SK-N-SH treated with all-trans-retinoic acid at 6 μM for 48 hours (cell line): ENCODE results near the gene KCTD14.
"Not testable (repeated sequence)": the region's sequence is repeated elsewhere in the genome, so short reads cannot be mapped to it uniquely, and the experiment has no call there.

Source experiments
- ATAC-seq: fragments of 200-7000 bp; cut with Tn5 transposase; 3 replicates; pipeline ENCODE4 v1.9.1; 2020; ENCODE audit warnings: mild to moderate bottlenecking, moderate library complexity
- ARNTL ChIP-seq: fragments of 450-650 bp; formaldehyde crosslinking; IDR thresholded peaks from 2 replicates; pipeline ENCODE4 v1.5.0; 2020; ENCODE audit warnings: low read depth, mild to moderate bottlenecking, moderate library complexity, borderline replicate concordance
- CSDC2 ChIP-seq: fragments of 250-450 bp; sonication (Bioruptor Pico); IDR thresholded peaks from 2 replicates; pipeline ENCODE4 v1.5.0; 2020; ENCODE audit warnings: mild to moderate bottlenecking, moderate library complexity
- ESRRG ChIP-seq: fragments of 250-450 bp; sonication (Bioruptor Pico); IDR thresholded peaks from 2 replicates; pipeline ENCODE4 v1.6.1; 2021; ENCODE audit warnings: mild to moderate bottlenecking
- GLIS3 ChIP-seq: fragments of 250-450 bp; sonication (Bioruptor Pico); IDR thresholded peaks from 2 replicates; pipeline ENCODE4 v1.5.0; 2020; ENCODE audit warnings: mild to moderate bottlenecking, moderate library complexity
- ISL1 ChIP-seq: fragments of 250-450 bp; sonication (Bioruptor Pico); IDR thresholded peaks from 2 replicates; pipeline ENCODE4 v2.1.2; 2022; ENCODE audit warnings: mild to moderate bottlenecking, moderate library complexity
- PPARA ChIP-seq: fragments of 250-450 bp; sonication (Bioruptor Pico); IDR thresholded peaks from 2 replicates; pipeline ENCODE4 v1.5.0; 2020; ENCODE audit warnings: mild to moderate bottlenecking, borderline replicate concordance
- RARB ChIP-seq: fragments of 250-450 bp; sonication (Bioruptor Pico); IDR thresholded peaks from 2 replicates; pipeline ENCODE4 v1.8.0; 2021; ENCODE audit warnings: mild to moderate bottlenecking, moderate library complexity
- SNAI2 ChIP-seq: fragments of 250-450 bp; sonication (Bioruptor Pico); IDR thresholded peaks from 2 replicates; pipeline ENCODE4 v1.5.0; 2020; ENCODE audit warnings: mild to moderate bottlenecking, moderate library complexity
- TCF4 ChIP-seq: fragments of 250-450 bp; sonication (Bioruptor Pico); IDR thresholded peaks from 2 replicates; pipeline ENCODE4 v1.8.0; 2021; ENCODE audit warnings: mild to moderate bottlenecking, moderate library complexity, borderline replicate concordance
- ZC3H10 ChIP-seq: fragments of 250-450 bp; sonication (Bioruptor Pico); IDR thresholded peaks from 2 replicates; pipeline ENCODE4 v1.5.1; 2021; ENCODE audit warnings: mild to moderate bottlenecking, moderate library complexity
- ZFP3 ChIP-seq: fragments of 250-450 bp; sonication (Bioruptor Pico); IDR thresholded peaks from 2 replicates; pipeline ENCODE4 v1.5.0; 2020; ENCODE audit warnings: mild to moderate bottlenecking, moderate library complexity
- ZNF70 ChIP-seq: fragments of 450-650 bp; formaldehyde crosslinking; IDR thresholded peaks from 2 replicates; pipeline ENCODE4 v1.5.0; 2020; ENCODE audit warnings: mild to moderate bottlenecking, moderate library complexity
- ZNF8 ChIP-seq: fragments of 450-650 bp; formaldehyde crosslinking; IDR thresholded peaks from 2 replicates; pipeline ENCODE4 v1.5.0; 2020; ENCODE audit warnings: mild to moderate bottlenecking, moderate library complexity
- TF ChIP-seq, protein P1 (sequence below): fragments of 250-450 bp; sonication (Bioruptor Pico); IDR thresholded peaks from 2 replicates; pipeline ENCODE4 v1.5.1; 2020; ENCODE audit warnings: low read depth, mild to moderate bottlenecking, moderate library complexity
- TF ChIP-seq, protein P2 (sequence below): fragments of 250-450 bp; sonication (Bioruptor Pico); IDR thresholded peaks from 2 replicates; pipeline ENCODE4 v1.5.1; 2021; ENCODE audit warnings: mild to moderate bottlenecking, moderate library complexity
- TF ChIP-seq, protein P3 (sequence below): fragments of 250-450 bp; sonication (Bioruptor Pico); IDR thresholded peaks from 2 replicates; pipeline ENCODE4 v1.8.0; 2020; ENCODE audit warnings: mild to moderate bottlenecking, moderate library complexity, borderline replicate concordance
- TF ChIP-seq, protein P4 (sequence below): fragments of 250-450 bp; sonication (Bioruptor Pico); IDR thresholded peaks from 2 replicates; pipeline ENCODE4 v1.8.0; 2021; ENCODE audit warnings: low read depth, mild to moderate bottlenecking, moderate library complexity, borderline replicate concordance
- TF ChIP-seq, protein P5 (sequence below): fragments of 250-450 bp; sonication (Bioruptor Pico); IDR thresholded peaks from 2 replicates; pipeline ENCODE4 v1.5.0; 2020; ENCODE audit warnings: mild to moderate bottlenecking, moderate library complexity

KCTD14 gene

DNA sequence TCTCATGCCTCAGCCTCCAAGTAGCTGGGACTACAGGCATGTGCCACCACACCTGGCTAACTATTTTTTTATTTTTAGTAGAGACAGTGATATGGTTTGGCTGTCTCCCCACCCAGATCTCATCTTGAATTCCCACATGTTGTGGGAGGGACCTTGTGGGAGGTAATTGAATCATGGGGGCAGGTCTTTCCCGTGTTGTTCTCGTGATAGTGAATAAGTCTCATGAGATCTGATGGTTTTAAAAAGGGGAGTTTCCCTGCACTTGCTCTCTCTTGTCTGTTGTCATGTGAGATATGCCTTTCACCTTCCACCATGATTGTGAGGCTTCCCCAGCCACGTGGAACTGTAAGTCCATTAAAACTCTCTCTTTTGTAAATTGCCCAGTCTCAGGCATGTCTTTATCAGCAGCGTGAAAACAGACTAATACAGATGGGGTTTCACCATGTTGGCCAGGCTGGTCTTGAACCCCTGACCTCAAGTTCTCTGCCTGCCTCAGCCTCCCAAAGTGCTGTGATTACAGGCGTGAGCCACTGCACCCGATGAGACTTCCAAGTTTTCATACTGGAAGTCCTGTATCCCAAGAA is 8.0 kb downstream of the KCTD14 start:
- ATAC-seq: not testable (repeated sequence)

DNA sequence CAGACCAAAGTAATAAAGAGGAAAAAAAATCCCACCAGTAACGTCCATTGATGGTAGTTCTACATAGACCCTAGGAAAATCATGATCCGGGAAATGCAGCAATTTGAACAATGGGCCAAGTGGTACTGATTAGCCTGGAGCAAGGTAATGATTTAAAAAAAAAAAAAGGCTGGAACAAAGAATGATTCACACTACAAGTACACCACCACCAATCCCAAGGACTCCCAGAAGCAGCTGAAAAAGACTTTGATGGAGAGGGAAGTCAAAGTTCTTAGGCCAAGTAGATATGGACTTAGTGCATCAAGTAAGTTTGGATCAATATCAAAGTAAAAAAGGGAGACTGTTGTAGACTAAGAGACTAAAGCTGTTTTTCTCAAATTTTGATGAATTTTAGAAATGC is 11.8 kb downstream of the KCTD14 start:
- no peak for ATAC-seq
- TF ChIP-seq, protein P1, sequence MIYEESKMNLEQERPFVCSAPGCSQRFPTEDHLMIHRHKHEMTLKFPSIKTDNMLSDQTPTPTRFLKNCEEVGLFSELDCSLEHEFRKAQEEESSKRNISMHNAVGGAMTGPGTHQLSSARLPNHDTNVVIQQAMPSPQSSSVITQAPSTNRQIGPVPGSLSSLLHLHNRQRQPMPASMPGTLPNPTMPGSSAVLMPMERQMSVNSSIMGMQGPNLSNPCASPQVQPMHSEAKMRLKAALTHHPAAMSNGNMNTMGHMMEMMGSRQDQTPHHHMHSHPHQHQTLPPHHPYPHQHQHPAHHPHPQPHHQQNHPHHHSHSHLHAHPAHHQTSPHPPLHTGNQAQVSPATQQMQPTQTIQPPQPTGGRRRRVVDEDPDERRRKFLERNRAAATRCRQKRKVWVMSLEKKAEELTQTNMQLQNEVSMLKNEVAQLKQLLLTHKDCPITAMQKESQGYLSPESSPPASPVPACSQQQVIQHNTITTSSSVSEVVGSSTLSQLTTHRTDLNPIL: no peak
- TF ChIP-seq ISL1 (CRISPR knock-in tag) (no peak), ZC3H10 (no peak), RARB (CRISPR knock-in tag) (no peak), SNAI2 (CRISPR knock-in tag) (no peak), ESRRG (CRISPR knock-in tag) (no peak), ZFP3 (CRISPR knock-in tag) (no peak), PPARA (CRISPR knock-in tag) (no peak), CSDC2 (CRISPR knock-in tag) (no peak), ZNF8 (no peak), TCF4 (CRISPR knock-in tag) (no peak), GLIS3 (CRISPR knock-in tag) (no peak)
- TF ChIP-seq, protein P2, sequence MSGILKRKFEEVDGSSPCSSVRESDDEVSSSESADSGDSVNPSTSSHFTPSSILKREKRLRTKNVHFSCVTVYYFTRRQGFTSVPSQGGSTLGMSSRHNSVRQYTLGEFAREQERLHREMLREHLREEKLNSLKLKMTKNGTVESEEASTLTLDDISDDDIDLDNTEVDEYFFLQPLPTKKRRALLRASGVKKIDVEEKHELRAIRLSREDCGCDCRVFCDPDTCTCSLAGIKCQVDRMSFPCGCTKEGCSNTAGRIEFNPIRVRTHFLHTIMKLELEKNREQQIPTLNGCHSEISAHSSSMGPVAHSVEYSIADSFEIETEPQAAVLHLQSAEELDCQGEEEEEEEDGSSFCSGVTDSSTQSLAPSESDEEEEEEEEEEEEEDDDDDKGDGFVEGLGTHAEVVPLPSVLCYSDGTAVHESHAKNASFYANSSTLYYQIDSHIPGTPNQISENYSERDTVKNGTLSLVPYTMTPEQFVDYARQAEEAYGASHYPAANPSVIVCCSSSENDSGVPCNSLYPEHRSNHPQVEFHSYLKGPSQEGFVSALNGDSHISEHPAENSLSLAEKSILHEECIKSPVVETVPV (CRISPR knock-in tag): no peak
- TF ChIP-seq, protein P3, sequence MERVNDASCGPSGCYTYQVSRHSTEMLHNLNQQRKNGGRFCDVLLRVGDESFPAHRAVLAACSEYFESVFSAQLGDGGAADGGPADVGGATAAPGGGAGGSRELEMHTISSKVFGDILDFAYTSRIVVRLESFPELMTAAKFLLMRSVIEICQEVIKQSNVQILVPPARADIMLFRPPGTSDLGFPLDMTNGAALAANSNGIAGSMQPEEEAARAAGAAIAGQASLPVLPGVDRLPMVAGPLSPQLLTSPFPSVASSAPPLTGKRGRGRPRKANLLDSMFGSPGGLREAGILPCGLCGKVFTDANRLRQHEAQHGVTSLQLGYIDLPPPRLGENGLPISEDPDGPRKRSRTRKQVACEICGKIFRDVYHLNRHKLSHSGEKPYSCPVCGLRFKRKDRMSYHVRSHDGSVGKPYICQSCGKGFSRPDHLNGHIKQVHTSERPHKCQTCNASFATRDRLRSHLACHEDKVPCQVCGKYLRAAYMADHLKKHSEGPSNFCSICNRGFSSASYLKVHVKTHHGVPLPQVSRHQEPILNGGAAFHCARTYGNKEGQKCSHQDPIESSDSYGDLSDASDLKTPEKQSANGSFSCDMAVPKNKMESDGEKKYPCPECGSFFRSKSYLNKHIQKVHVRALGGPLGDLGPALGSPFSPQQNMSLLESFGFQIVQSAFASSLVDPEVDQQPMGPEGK (CRISPR knock-in tag): no peak
- TF ChIP-seq, protein P4, sequence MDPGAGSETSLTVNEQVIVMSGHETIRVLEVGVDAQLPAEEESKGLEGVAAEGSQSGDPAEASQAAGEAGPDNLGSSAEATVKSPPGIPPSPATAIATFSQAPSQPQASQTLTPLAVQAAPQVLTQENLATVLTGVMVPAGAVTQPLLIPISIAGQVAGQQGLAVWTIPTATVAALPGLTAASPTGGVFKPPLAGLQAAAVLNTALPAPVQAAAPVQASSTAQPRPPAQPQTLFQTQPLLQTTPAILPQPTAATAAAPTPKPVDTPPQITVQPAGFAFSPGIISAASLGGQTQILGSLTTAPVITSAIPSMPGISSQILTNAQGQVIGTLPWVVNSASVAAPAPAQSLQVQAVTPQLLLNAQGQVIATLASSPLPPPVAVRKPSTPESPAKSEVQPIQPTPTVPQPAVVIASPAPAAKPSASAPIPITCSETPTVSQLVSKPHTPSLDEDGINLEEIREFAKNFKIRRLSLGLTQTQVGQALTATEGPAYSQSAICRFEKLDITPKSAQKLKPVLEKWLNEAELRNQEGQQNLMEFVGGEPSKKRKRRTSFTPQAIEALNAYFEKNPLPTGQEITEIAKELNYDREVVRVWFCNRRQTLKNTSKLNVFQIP (CRISPR knock-in tag): no peak

DNA sequence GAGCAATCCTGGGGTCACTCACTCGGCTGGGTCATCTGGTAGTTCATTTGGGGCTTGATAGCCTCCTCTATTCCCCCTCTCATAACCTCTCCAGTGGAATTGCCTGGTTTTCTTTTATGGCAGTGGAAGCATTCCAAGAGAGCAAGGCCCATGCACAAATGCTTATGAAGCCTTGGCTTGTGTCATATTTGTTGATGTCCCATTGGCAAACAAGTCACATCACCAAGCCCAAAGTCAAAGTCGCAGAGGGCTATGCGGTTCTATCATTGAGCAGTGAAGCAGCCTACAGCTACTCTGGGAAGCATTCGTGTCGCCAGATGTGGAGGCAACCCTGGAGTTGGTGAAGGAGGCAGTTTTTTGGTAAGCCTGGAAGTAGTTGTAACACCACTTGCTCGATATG is 12.3 kb downstream of the KCTD14 start:
- ATAC-seq: no peak
- TF ChIP-seq ZNF70: no peak
- TF ChIP-seq, protein P3 (CRISPR knock-in tag): no peak
- TF ChIP-seq, all 23 proteins: peak for 0

DNA sequence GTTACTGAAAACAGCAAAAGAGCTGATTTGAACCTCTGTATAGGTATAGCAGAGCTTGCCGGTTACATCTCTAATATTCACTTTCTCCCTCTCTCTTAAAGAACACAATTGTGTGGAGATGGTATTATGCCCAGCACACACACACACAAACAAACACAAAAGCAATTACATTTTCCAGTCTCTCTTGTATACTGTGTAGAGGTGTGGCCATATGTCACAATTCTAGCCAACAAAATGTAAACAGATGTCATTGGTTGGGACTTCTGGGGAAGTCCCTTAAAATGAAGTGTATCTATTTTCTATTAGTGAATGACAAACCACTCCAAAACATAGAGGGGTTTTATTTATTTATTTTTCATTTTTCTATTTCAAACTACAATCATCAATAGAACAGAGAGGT is 12.8 kb downstream of the KCTD14 start:
- ATAC-seq: no peak
- no peak for TF ChIP-seq ARNTL (CRISPR knock-in tag)
- TF ChIP-seq ZC3H10: no peak
- TF ChIP-seq TCF4 (CRISPR knock-in tag): no peak
- no peak for TF ChIP-seq ZNF70
- TF ChIP-seq, protein P5, sequence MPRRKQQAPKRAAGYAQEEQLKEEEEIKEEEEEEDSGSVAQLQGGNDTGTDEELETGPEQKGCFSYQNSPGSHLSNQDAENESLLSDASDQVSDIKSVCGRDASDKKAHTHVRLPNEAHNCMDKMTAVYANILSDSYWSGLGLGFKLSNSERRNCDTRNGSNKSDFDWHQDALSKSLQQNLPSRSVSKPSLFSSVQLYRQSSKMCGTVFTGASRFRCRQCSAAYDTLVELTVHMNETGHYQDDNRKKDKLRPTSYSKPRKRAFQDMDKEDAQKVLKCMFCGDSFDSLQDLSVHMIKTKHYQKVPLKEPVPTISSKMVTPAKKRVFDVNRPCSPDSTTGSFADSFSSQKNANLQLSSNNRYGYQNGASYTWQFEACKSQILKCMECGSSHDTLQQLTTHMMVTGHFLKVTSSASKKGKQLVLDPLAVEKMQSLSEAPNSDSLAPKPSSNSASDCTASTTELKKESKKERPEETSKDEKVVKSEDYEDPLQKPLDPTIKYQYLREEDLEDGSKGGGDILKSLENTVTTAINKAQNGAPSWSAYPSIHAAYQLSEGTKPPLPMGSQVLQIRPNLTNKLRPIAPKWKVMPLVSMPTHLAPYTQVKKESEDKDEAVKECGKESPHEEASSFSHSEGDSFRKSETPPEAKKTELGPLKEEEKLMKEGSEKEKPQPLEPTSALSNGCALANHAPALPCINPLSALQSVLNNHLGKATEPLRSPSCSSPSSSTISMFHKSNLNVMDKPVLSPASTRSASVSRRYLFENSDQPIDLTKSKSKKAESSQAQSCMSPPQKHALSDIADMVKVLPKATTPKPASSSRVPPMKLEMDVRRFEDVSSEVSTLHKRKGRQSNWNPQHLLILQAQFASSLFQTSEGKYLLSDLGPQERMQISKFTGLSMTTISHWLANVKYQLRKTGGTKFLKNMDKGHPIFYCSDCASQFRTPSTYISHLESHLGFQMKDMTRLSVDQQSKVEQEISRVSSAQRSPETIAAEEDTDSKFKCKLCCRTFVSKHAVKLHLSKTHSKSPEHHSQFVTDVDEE (CRISPR knock-in tag): no peak
- no peak for TF ChIP-seq GLIS3 (CRISPR knock-in tag)
- no peak for TF ChIP-seq RARB (CRISPR knock-in tag)
- no peak for TF ChIP-seq ZFP3 (CRISPR knock-in tag)
- no peak for TF ChIP-seq SNAI2 (CRISPR knock-in tag)
